Panc1 (cell line): Measurements from ENCODE around the gene TBC1D22A.

Experiments used
- CTCF ChIP-seq: fragments of 450-650 bp; IDR thresholded peaks from 2 replicates; pipeline ENCODE4 v1.5.1; 2017; ENCODE audit warnings: mild to moderate bottlenecking
- TCF7L2 ChIP-seq: IDR thresholded peaks from 2 replicates; pipeline ENCODE4 v1.6.1; 2011; ENCODE audit warnings: mild to moderate bottlenecking, low read depth, low read length, inconsistent platforms

GRCh38 chr22:47112994-47113852 lies 350.8 kb downstream of the TBC1D22A start:
- TF ChIP-seq CTCF (no peak), TCF7L2 (no peak)
